ENCODE results near the gene OTUD4.
"Not testable (repeated sequence)": the region's sequence is repeated elsewhere in the genome, so short reads cannot be mapped to it uniquely, and the experiment has no call there.

Gene OTUD4

GRCh38 chr4:145180298-145181090, at the start of gene OTUD4:
Gene OTUD4 (minus strand): TSS chr4:145180589. CDS start chr4:145179973, 616 bp downstream.
- DNase-seq = peak; percentile 91

DNA sequence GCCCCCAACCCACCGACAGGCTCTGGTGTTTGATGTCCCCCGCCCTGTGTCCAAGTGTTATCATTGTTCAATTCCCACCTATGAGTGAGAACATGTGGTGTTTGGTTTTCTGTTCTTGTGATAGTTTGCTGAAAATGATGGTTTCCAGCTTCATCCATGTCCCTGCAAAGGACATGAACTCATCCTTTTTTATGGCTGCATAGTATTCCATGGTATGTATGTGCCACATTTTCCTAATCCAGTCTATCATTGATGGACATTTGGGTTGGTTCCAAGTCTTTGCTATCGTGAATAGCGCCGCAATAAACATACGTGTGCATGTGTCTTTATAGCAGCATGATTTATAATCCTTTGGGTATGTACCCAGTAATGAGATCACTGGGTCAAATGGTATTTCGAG, 42.8 kb upstream of the OTUD4 start:
- DNase-seq = not testable (repeated sequence)

DNA sequence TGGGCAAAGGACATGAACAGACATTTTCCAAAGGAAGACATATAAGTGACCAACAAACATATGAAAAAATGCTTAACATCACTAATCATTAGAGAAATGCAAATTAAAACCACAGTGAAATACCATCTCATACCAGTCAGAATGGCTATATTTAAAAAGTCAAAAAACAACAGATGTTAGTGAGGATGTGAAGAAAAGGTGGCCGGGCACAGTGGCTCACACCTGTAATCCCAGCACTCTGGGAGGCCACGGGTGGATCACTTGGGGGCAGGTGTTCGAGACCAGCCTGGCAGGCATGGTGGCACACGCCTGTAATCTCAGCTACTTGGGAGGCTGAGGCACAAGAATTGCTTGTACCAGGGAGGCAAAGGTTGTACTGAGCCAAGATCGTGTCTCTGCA, 41.1 kb upstream of the OTUD4 start:
- not testable (repeated sequence) for DNase-seq

DNA sequence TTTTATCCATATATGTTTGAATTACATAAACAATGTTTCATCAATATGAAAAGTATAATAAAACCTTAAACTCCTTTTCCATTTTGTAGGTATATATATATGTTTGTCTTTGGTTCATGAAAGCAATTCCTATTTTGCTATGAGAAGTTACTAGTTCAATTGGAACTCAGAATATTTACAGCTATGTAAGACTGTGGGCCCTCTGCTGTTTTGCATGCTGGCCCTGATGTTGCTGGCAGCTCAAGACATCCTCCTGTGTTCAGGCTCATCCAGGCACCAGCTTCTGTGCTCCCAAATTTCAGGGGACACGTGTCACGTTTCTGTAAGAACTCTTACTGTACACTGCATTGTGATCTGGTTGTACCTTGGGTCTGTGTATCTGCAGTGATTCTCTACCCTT, 38.7 kb upstream of the OTUD4 start:
- no peak for DNase-seq

DNA sequence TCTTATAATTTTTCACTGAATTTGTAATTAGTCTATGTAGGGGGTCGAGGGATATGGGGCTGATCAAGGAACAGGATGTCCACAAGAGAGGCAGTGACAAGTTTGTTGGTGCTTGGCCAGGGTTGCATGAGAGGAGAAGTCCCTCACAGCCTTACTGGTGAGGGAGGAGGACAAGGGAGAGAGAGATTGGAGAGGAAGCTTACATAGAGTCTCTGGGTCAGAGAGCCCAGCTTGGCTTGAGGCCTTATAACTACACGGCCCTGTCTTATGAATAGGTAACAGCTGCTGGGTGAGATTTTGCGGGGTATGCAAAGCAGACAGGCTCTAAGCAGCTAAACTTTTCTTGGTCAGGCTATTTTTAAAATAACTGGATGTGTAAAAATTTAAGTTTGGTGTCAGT, 37.9 kb upstream of the OTUD4 start:
- DNase-seq = no peak

GRCh38 chr4:145217349-145217748, 37.0 kb upstream of the OTUD4 start:
- no peak for DNase-seq

DNA sequence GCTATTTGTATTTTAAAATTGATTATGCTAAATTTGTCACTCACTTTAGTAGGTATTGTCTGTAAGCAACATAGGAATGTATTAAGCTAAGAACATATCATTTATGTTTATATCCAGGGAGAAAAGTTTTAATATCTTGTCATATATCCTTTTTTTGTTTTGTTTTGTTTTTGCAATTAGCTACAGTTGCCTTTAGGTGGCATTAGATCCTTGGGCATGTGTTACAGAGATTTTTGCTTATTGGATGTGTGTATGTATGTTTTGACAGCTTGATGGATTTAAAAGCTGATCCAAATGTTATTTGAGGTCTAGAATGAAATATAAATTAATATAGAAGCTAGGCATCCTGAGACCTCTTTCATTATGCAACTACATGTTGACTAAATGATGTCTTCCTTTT, 36.1 kb upstream of the OTUD4 start:
- DNase-seq = peak; percentile 9

- DNase-seq = no peak
These were observed 32.9 kb upstream of the OTUD4 start for GRCh38 chr4:145213245-145213644.

DNA sequence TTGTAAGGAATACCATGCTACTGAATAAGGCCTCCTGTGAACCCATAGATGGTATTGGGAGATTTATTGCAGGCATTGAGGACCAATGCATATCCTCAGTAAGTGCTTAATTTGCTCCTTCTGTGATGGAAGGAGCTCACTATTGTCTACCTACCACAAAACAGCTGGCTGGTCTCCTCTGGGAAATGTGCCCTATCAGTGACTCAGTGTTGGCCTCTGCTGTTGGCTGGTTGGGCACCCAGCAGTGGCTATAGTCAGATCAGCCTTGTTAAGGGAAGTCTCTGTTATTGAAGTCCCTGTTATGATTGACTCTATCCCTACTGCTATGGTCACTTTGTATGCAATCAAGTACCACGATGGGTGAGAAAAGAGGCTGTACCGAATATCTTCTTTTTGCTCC, 27.5 kb upstream of the OTUD4 start:
- no peak for DNase-seq

DNA sequence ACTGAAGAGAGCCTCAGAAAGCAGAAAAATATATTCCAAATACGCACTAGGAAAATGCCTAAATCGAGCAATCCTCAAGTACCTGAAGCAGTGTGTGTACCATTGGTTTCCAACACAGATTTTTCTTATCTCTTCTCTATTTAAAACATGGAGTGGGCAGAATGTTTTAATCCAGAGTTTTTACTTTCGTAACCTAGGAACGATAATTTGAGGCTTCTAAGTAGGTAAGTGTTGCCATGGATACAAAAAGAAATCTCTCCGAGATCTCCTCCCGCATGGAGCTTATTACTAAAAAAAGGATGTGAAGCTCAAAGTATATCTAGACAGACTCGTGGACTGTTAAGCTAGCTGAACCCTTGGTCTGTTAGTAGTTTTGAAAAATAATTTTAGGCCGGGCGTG, 23.0 kb upstream of the OTUD4 start:
- no peak for DNase-seq

DNA sequence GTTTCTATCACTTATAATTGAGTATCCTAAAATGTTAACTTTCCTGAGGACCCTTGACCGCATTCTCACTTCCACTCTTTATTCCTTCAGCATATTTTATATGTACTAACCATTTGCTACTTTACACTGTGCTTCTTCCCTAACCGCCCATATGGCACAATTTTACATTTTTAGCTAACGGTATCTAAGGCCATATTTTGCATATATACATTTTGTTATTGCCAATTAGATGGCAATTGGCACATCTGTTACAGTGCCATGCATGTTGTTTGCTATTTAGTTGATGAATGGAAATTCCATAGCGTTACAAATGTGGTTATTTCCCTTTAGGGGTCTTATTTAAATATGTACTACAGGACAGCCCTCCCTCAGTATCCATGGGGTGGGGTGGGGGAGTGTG, 20.0 kb upstream of the OTUD4 start:
- DNase-seq = no peak

- DNase-seq = no peak
These were observed 18.8 kb upstream of the OTUD4 start for GRCh38 chr4:145199051-145199716.

GRCh38 chr4:145196747-145197146, 16.4 kb upstream of the OTUD4 start:
- no peak for DNase-seq

DNA sequence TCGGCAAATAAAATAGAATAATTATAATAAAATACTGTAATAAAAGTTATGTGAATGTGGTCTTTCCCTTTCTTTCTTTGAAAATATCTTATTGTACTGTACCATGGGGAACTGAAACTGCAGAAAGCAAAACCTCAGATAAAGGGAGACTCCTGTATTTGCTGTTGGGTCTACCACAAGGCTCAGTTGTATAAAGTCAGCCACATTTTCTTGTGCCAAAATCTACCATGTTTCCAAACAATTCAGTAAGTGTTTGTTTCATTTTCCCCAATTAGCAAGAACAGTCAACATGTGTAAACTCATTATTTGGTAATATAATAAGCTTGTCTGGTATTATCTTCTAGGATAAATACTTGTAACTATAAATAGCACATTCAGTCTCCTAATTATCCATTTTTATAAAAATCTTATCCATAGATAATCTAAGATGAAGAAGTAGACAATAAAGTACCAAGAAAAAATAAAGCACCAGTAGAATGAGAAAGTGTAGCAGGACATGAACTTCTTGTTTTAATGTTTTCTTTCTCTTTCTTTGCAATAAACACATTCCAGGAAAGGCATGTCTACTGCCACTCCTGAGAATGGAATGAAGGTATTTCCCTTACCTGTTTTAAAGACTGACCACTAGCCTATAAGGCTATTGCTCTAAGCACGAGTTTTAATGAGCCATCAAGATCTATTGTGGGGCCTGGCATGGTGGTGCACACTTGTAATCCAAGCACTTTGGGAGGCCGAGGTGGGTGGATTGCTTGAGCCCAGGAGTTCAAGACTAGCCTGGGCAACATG, 15.0 kb upstream of the OTUD4 start:
- no peak for DNase-seq

DNA sequence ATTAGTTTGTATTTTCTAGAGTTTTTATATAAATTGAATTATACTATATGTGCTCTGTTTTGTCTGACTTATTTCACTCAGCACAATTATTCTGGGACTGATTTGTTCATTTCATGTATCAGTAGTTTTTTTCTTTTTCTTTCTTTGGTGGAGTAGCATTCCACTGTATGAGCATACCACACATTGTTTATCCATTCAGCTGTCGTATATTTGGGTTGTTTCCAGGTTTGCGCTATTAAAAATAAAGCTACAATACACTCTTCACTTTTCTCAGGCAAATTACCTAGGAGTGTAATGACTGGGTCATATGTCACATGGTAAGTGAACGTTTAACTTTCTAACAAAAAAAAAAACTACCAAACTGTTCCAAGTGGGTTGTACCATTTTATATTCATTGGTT, 9.6 kb upstream of the OTUD4 start:
- DNase-seq = no peak

- DNase-seq = no peak
These were observed 6.3 kb upstream of the OTUD4 start for GRCh38 chr4:145186729-145187128.

DNA sequence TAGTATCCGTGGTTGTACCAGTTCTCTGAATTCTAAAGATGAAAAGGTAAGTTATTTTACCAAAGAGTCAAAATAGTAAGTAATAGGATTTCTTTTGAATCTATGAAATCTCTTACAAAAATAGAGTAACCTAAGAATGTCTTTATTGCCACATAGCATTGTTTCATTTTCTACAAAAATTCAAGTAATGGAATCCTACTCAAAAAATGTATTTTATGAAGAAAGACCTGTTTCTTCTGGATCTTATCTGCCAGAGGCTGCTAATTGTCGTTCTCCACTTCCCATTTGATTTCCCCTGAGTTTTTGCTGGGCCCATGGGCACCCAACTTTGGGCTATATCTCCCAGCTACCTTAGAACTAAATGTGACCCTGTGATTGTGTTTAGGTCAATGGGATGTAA, 3.2 kb upstream of the OTUD4 start:
- no peak for DNase-seq

GRCh38 chr4:145183023-145183422, 2.6 kb upstream of the OTUD4 start:
- no peak for DNase-seq

DNA sequence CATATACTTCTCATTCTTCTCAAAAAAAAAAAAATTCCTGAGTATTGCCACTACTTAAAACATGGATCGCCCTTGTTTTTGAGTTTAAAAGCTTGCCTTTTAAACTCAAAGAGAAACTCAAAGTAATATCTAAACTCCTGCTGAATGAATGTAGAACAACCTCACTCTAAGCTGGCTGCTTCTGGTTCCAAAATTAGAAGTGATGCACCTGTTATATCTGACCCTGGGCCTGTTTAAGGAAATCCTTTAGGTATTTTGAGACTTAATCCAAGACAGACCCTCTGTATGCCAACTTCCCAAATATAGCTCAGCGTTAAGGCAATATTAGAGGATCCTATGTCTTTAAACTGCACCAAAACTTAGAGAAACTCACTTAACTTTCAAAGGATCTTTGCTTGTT, 1.8 kb upstream of the OTUD4 start:
- DNase-seq = no peak

DNA sequence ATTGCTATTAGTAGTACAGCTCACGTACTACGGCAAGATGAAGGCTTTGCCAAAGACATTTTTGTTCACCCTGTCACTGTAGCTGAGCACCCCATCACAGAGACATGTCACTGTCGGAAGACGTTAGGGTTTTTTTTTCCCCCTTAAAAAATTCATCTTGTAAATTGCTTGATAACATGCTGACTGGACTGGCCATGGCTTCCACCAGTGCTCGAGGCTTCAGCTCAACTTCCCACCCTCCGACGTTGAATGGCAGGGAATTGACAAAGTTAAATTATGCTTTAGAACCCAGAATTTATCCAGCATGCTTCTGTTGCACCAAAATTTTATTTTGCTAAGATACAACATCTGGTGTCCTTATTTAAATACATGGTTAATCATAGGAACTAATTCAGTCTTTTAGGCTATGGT, 707 bp upstream of the OTUD4 start:
- no peak for DNase-seq

- not testable (repeated sequence) for DNase-seq
These were observed 510 bp downstream of the OTUD4 start for GRCh38 chr4:145179861-145180297.

DNA sequence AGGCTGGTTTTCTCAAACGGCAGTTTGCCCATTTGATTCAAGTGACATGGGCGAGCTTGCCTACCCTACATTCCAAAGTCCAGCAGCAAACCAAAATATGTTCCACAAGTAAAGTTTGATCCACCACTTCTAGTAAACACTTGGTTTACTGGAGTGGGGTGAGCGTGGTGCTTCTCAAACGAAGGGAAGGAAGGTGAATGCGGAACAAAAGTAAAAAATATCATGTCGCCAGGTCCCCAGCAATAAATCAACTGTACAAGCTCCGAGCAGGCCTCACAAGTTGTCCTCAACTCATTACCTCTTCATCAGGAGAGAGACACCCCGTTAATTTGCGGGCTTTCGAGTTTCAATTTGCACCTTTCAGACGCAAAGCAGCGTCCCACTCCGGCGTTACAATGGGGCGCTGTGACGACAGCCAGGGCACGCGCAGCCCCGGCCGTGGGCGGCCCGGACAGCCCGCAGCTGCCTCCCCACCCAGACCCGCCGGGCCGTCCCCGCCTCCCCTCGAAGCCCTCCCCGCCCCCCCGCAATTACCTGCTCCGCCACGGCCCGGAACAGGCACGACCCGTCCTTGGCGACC, 1.0 kb downstream of the OTUD4 start:
- no peak for DNase-seq

GRCh38 chr4:145178740-145179280, 1.6 kb downstream of the OTUD4 start:
- DNase-seq = no peak

Data from NCI-H1105 treated with DMSO at 0.1 percent for 48 hours (cell line).